GM12878 (cell line): ENCODE measurements around the gene TK2. TPM values are rescaled to one million over a fixed set of nuclear protein-coding genes. Genes with fewer than 3 reads are reported as not detected.

Source experiments
- ATAC-seq: fragments of 200-7000 bp; cut with Tn5 transposase; 3 replicates; pipeline ENCODE4 v1.9.1; 2020; ENCODE audit warnings: mild to moderate bottlenecking, moderate library complexity
- BruUV-seq: library from RNA; stranded (reverse); fragments of 400-500 nt; replicated peaks from 2 replicates; lab custom pipeline; 2021; lab: Mats Ljungman, UMichigan
- CTCF ChIA-PET: fragments of 300-600 bp; sonication (Branson Sonifier 250); formaldehyde crosslinking; extraction: SDS; loops from one replicate; lab custom pipeline; 2021; ENCODE audit warnings: inconsistent platforms; lab: Yijun Ruan, JAX
- POLR2A ChIA-PET: fragments of 350-600 bp; formaldehyde crosslinking; extraction: SDS; loops from one replicate; lab custom pipeline; 2021; ENCODE audit warnings: inconsistent platforms; lab: Charles Lee
- RAD21 ChIA-PET: fragments of 300-600 bp; sonication (Branson Sonifier 250); formaldehyde crosslinking; loops from one replicate; lab custom pipeline; 2023; ENCODE audit warnings: antibody characterized with exemption; ENCODE audit not compliant: unreplicated experiment; lab: Charles Lee
- SMC1A ChIA-PET: fragments of 300-600 bp; sonication (Branson Sonifier 250); formaldehyde crosslinking; loops from one replicate; lab custom pipeline; 2023; ENCODE audit not compliant: unreplicated experiment, uncharacterized antibody; lab: Charles Lee
- DNase-seq: peaks from one replicate; pipeline ENCODE4 v3.0.0-alpha.2; 2011; ENCODE audit warnings: low read depth, low spot score
- FAIRE-seq: peaks from 3 replicates; lab custom pipeline; 2011; peaks lifted over from hg19 to GRCh38; lab: Jason Lieb, UNC
- H2AFZ ChIP-seq: 2 replicates; pipeline ENCODE4 v1.6.0; 2011; ENCODE audit warnings: low read depth, low read length, control low read depth; ENCODE audit not compliant: control insufficient read depth
- H3K27ac ChIP-seq: 2 replicates; pipeline ENCODE4 v1.5.1; 2011; ENCODE audit warnings: control low read depth; ENCODE audit not compliant: control insufficient read depth, insufficient read depth
- H3K27me3 ChIP-seq, 2 experiments: replicated peaks in 1 of 2; 2 replicates each; pipeline versions ENCODE4 v1.6.0 to v1.6.1; 2011; ENCODE audit warnings: low read length in 1 of 2; ENCODE audit not compliant: control insufficient read depth in 2 of 2, insufficient read depth in 2 of 2
- H3K36me3 ChIP-seq, 2 experiments: 2 replicates each; pipeline ENCODE4 v1.5.1; 2011; ENCODE audit warnings: low read length in 1 of 2; ENCODE audit not compliant: control insufficient read depth in 2 of 2, insufficient read depth in 2 of 2
- H3K4me1 ChIP-seq: 2 replicates; pipeline ENCODE4 v1.6.1; 2011; ENCODE audit warnings: mild to moderate bottlenecking, low read length, moderate library complexity, mixed read lengths; ENCODE audit not compliant: control insufficient read depth, insufficient read depth
- H3K4me2 ChIP-seq: 2 replicates; pipeline ENCODE4 v1.6.0; 2011; ENCODE audit warnings: control low read depth; ENCODE audit not compliant: control insufficient read depth, insufficient read depth
- H3K4me3 ChIP-seq: fragments of 200-600 bp; sonication (generic); 2 replicates; pipeline ENCODE4 v1.5.1; 2016
- H3K79me2 ChIP-seq: 2 replicates; pipeline ENCODE4 v1.6.0; 2011; ENCODE audit warnings: low read length; ENCODE audit not compliant: control insufficient read depth, insufficient read depth
- H3K9ac ChIP-seq: 2 replicates; pipeline ENCODE4 v1.8.0; 2011; ENCODE audit warnings: low read length, control low read depth, mixed read lengths; ENCODE audit not compliant: control insufficient read depth, insufficient read depth
- H3K9me3 ChIP-seq: replicated peaks from 3 replicates; pipeline ENCODE4 v1.5.1; 2011; ENCODE audit warnings: mild to moderate bottlenecking, low read length; ENCODE audit not compliant: control insufficient read depth, insufficient read depth
- H4K20me1 ChIP-seq: 2 replicates; pipeline ENCODE4 v1.6.0; 2011; ENCODE audit not compliant: control insufficient read depth, insufficient read depth
- DPF2 ChIP-seq: fragments of 450-650 bp; IDR thresholded peaks from 2 replicates; pipeline ENCODE4 v1.6.1; 2017; ENCODE audit warnings: mild to moderate bottlenecking
- GABPA ChIP-seq: IDR thresholded peaks from 2 replicates; pipeline ENCODE4 v1.6.1; 2014; ENCODE audit warnings: antibody characterized with exemption, low read depth, mild to moderate bottlenecking, inconsistent platforms
- PML ChIP-seq: IDR thresholded peaks from 2 replicates; pipeline ENCODE4 v1.6.1; 2012; ENCODE audit warnings: low read length, inconsistent platforms
- POLR2AphosphoS5 ChIP-seq: IDR thresholded peaks from 2 replicates; pipeline ENCODE4 v1.6.1; 2011; ENCODE audit warnings: mild to moderate bottlenecking, low read length, inconsistent platforms
- SP1 ChIP-seq: IDR thresholded peaks from one replicate; pipeline ENCODE4 v1.6.1; 2011; ENCODE audit warnings: low read depth, low read length
- WGBS: methylation state at CpG from one replicate; pipeline ENCODE4 v1.1.6; 2016; ENCODE audit warnings: low lambda C conversion rate; ENCODE audit not compliant: insufficient replicate concordance, insufficient coverage; ENCODE audit errors: missing lambda C conversion rate; 5-methylcytosine and 5-hydroxymethylcytosine counted together
- in situ Hi-C: fragments of 300-500 bp; cut with MboI; formaldehyde crosslinking; loops from 9 replicates; pipeline ENCODE4 v1.14.3; 2018; ENCODE audit warnings: mixed read lengths
- intact Hi-C: fragments of 100-400 bp; cut with micrococcal nuclease; formaldehyde crosslinking; loops from one replicate; pipeline ENCODE4 v1.14.2; 2022; ENCODE audit not compliant: unreplicated experiment
- polyA plus RNA-seq, 11 experiments: library from polyadenylated mRNA; depleted of rRNA in 4 of 11; unstranded in 6 of 11; stranded (reverse) in 5 of 11; fragments of >200 nt; fragmentation: Nextera tagmentation in 4 of 11; fragmentation: Illumina TruSeq in 1 of 11; extraction: Ambion mirVana in 4 of 11; extraction: Trizol in 1 of 11; gene quantifications; 1 replicate in 1 of 11; 2 replicates in 10 of 11; pipeline versions ENCODE4 v1.2.1 to v1.2.3, GENCODE V29; 2011 to 2016; ENCODE audit warnings: inconsistent platforms in 2 of 11, missing spikeins in 2 of 11, low read depth in 1 of 11
- total RNA-seq, 4 experiments: library from RNA; depleted of rRNA in 3 of 4; stranded (reverse); fragments of >200 nt in 3 of 4; fragmentation: Illumina TruSeq in 1 of 4; extraction: Trizol in 1 of 4; gene quantifications; 2 replicates each; pipeline versions ENCODE4 v1.2.1 to v1.2.3, GENCODE V29; 2013 to 2021
- TF ChIP-seq, protein P1 (sequence below): IDR thresholded peaks from 2 replicates; pipeline ENCODE4 v1.6.1; 2011; ENCODE audit warnings: borderline replicate concordance, low read depth, mild to moderate bottlenecking, moderate library complexity, low read length; ENCODE audit not compliant: insufficient read depth, poor library complexity, severe bottlenecking
- TF ChIP-seq, protein P2 (sequence below): IDR thresholded peaks from 2 replicates; pipeline ENCODE4 v1.6.1; 2012; ENCODE audit warnings: low read depth, low read length, improper control_type of control experiment

Gene TK2
- total and polyA plus RNA-seq, 10 of the 15 experiments (the other 5 are each of a cell fraction or from before 2014, with no cell fraction given) = 1.3 to 12.4 (median 3.0) TPM

- Histone ChIP-seq H2AFZ (no peak overlapping the region), H3K9ac (no peak overlapping the region), H3K4me3 (no peak overlapping the region), H3K27me3 (no peaks in the 10 kb centered on the region), H3K79me2 (no peaks in the 10 kb centered on the region), H4K20me1 (no peaks in the 10 kb centered on the region), H3K4me2 (no peak overlapping the region), H3K27ac (no peak overlapping the region), H3K9me3 (no peaks in the 10 kb centered on the region), H3K36me3 (peaks cover 2 to 4% of the 10 kb centered on the region in 2 experiments; a peak in 2 of 4 replicates), H3K4me1 (no peaks in the 10 kb centered on the region)
- ChIA-PET CTCF (interaction anchor here (0.7 to 4.6 kb wide), 30 partner anchors 9 to 305 kb away, joined by 3 to 47 read pairs (median 4); partner anchors contain the start of genes CKLF, CMTM3, NAE1 and TK2), SMC1A (interaction anchor here (0.8 to 3.9 kb wide), 27 partner anchors 8 to 305 kb away, joined by 3 to 25 read pairs (median 5); partner anchors contain the start of gene CKLF), RAD21 (interaction anchor here (0.7 to 3.5 kb wide), 18 partner anchors 11 to 188 kb away, joined by 3 to 27 read pairs (median 4); partner anchors contain the start of genes CKLF, CMTM3 and DYNC1LI2), POLR2A (interaction anchor here (0.5 to 3.8 kb wide), 9 partner anchors 9 to 82 kb away, joined by 3 to 24 read pairs (median 4); partner anchors contain the start of genes CKLF and TK2)
- intact Hi-C loops = no loop called here
- in situ Hi-C loops = no loop called here
- 97% methylated on average over 2 of the region's 2 CpGs for WGBS
- ATAC-seq = no peak
- BruUV-seq = no TSS peak
- no peak for FAIRE-seq
- no peak for TF ChIP-seq PML
- TF ChIP-seq DPF2 = no peak
- TF ChIP-seq POLR2AphosphoS5 = no peak
- TF ChIP-seq, protein P1, sequence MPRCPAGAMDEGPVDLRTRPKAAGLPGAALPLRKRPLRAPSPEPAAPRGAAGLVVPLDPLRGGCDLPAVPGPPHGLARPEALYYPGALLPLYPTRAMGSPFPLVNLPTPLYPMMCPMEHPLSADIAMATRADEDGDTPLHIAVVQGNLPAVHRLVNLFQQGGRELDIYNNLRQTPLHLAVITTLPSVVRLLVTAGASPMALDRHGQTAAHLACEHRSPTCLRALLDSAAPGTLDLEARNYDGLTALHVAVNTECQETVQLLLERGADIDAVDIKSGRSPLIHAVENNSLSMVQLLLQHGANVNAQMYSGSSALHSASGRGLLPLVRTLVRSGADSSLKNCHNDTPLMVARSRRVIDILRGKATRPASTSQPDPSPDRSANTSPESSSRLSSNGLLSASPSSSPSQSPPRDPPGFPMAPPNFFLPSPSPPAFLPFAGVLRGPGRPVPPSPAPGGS = no peak
- TF ChIP-seq SP1 = no peak
- TF ChIP-seq, protein P2, sequence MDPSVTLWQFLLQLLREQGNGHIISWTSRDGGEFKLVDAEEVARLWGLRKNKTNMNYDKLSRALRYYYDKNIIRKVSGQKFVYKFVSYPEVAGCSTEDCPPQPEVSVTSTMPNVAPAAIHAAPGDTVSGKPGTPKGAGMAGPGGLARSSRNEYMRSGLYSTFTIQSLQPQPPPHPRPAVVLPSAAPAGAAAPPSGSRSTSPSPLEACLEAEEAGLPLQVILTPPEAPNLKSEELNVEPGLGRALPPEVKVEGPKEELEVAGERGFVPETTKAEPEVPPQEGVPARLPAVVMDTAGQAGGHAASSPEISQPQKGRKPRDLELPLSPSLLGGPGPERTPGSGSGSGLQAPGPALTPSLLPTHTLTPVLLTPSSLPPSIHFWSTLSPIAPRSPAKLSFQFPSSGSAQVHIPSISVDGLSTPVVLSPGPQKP = no peak
- TF ChIP-seq GABPA = no peak
- DNase-seq = no peak
Measured at GRCh38 chr16:66562986-66563385, 13.1 kb upstream of the TK2 start.
